GM18502 (cell line): ENCODE results near the gene DLG1.
"Not testable (repeated sequence)": the region's sequence is repeated elsewhere in the genome, so short reads cannot be mapped to it uniquely, and the experiment has no call there.

Experiments used
- ATAC-seq: cut with Tn5 transposase; IDR thresholded peaks from one replicate; pipeline ENCODE4 v1.9.1; 2021; ENCODE audit warnings: mild to moderate bottlenecking; ENCODE audit not compliant: unreplicated experiment, poor library complexity

The DLG1 gene

GRCh38 chr3:197292648-197293047 is 5.8 kb downstream of the DLG1 start:
- no peak for ATAC-seq

GRCh38 chr3:197292083-197292646 is 6.2 kb downstream of the DLG1 start:
- ATAC-seq: no peak

- no peak for ATAC-seq
These were observed 8.7 kb downstream of the DLG1 start for GRCh38 chr3:197289726-197290125.

GRCh38 chr3:197286678-197287077 is 11.7 kb downstream of the DLG1 start:
- no peak for ATAC-seq

- ATAC-seq: no peak
These were observed 12.9 kb downstream of the DLG1 start for GRCh38 chr3:197285557-197285956.

GRCh38 chr3:197283045-197283444 is 15.4 kb downstream of the DLG1 start:
- no peak for ATAC-seq

- no peak for ATAC-seq
These were observed 16.6 kb downstream of the DLG1 start for GRCh38 chr3:197281849-197282248.

- ATAC-seq: no peak
These were observed 18.3 kb downstream of the DLG1 start for GRCh38 chr3:197280156-197280555.

- no peak for ATAC-seq
These were observed 19.5 kb downstream of the DLG1 start for GRCh38 chr3:197278933-197279332.

- ATAC-seq: not testable (repeated sequence)
These were observed 21.6 kb downstream of the DLG1 start for GRCh38 chr3:197276808-197277207.

GRCh38 chr3:197270558-197271317 is 27.7 kb downstream of the DLG1 start:
- ATAC-seq: no peak

GRCh38 chr3:197269024-197269423 is 29.4 kb downstream of the DLG1 start:
- no peak for ATAC-seq

- ATAC-seq: no peak
These were observed 30.1 kb downstream of the DLG1 start for GRCh38 chr3:197268294-197268693.

GRCh38 chr3:197266331-197266730 is 32.1 kb downstream of the DLG1 start:
- ATAC-seq: no peak

- ATAC-seq: no peak
These were observed 35.7 kb downstream of the DLG1 start for GRCh38 chr3:197262709-197263108.

- no peak for ATAC-seq
These were observed 37.3 kb downstream of the DLG1 start for GRCh38 chr3:197261164-197261509.

- no peak for ATAC-seq
These were observed 37.8 kb downstream of the DLG1 start for GRCh38 chr3:197260491-197261163.

- no peak for ATAC-seq
These were observed 39.3 kb downstream of the DLG1 start for GRCh38 chr3:197259096-197259495.

- no peak for ATAC-seq
These were observed 40.1 kb downstream of the DLG1 start for GRCh38 chr3:197258168-197258755.

GRCh38 chr3:197257711-197258110 is 40.7 kb downstream of the DLG1 start:
- ATAC-seq: no peak

- no peak for ATAC-seq
These were observed 41.5 kb downstream of the DLG1 start for GRCh38 chr3:197256836-197257444.
